ENCODE results near the gene MBNL2. TPM values are rescaled to one million over a fixed set of nuclear protein-coding genes. Genes with fewer than 3 reads are reported as not detected.

The MBNL2 gene
- total RNA-seq, 1 donor from 2014 or later: 16.9 TPM

DNA sequence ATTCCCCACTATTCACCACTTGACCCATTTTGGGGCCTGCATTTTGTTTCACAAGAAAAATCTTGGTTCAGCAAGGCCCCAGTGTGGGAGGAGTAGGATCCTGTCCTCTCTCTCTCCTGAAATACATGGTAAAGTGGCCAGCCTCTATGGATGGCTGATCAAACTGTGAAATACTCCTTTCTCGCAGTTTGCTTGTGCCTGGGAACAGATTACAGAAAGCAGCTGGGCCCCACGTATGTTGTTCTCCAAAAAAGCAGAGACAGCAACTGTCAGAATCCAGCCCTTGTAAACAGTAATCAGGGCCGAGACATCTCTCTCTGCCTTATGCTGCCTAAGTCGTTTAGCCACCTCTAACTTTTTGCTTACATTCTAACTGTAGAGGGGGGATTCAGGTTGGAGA is 150.8 kb downstream of the MBNL2 start:
- H3K9me3 Mint-ChIP-seq: no peaks in the 10 kb centered on the region
- no peak for TF ChIP-seq CTCF (conservative IDR thresholded peaks at IDR 0.05)
- peaks cover under 1% of the 10 kb centered on the region for H3K4me1 Mint-ChIP-seq
- DNase-seq (ENCODE audit: low read depth, low spot score): no peak
- H3K27ac Mint-ChIP-seq (ENCODE audit: unreplicated experiment): no peak overlapping the region
- no peak overlapping the region for H3K4me3 Mint-ChIP-seq
- H3K27me3 Mint-ChIP-seq (ENCODE audit: low read depth): no peaks in the 10 kb centered on the region
- peaks cover 10% of the 10 kb centered on the region for H3K36me3 Mint-ChIP-seq (ENCODE audit: low read depth)

- H3K27ac Mint-ChIP-seq (ENCODE audit: unreplicated experiment): no peak overlapping the region
- H3K27me3 Mint-ChIP-seq (ENCODE audit: low read depth): no peaks in the 10 kb centered on the region
- no peaks in the 10 kb centered on the region for H3K9me3 Mint-ChIP-seq
- H3K36me3 Mint-ChIP-seq (ENCODE audit: low read depth): peaks cover 10% of the 10 kb centered on the region
- DNase-seq (ENCODE audit: low read depth, low spot score): no peak
- H3K4me3 Mint-ChIP-seq: no peak overlapping the region
- no peaks in the 10 kb centered on the region for H3K4me1 Mint-ChIP-seq
- TF ChIP-seq CTCF (conservative IDR thresholded peaks at IDR 0.05): no peak
Observed at GRCh38 chr13:97373787-97374186, 151.7 kb downstream of the MBNL2 start.

GRCh38 chr13:97376981-97377380 is 154.8 kb downstream of the MBNL2 start:
- Mint-ChIP-seq H3K4me3 (no peak overlapping the region), H3K27me3 (ENCODE audit: low read depth) (no peaks in the 10 kb centered on the region), H3K36me3 (ENCODE audit: low read depth) (peaks cover 10% of the 10 kb centered on the region), H3K9me3 (no peaks in the 10 kb centered on the region), H3K4me1 (no peaks in the 10 kb centered on the region), H3K27ac (ENCODE audit: unreplicated experiment) (no peak overlapping the region)
- TF ChIP-seq CTCF (conservative IDR thresholded peaks at IDR 0.05): no peak
- no peak for DNase-seq (ENCODE audit: low read depth, low spot score)

- no peaks in the 10 kb centered on the region for H3K27me3 Mint-ChIP-seq (ENCODE audit: low read depth)
- peaks cover 14% of the 10 kb centered on the region for H3K36me3 Mint-ChIP-seq (ENCODE audit: low read depth)
- H3K4me1 Mint-ChIP-seq: no peaks in the 10 kb centered on the region
- no peak for TF ChIP-seq CTCF (conservative IDR thresholded peaks at IDR 0.05)
- DNase-seq (ENCODE audit: low read depth, low spot score): no peak
- H3K27ac Mint-ChIP-seq (ENCODE audit: unreplicated experiment): no peak overlapping the region
- H3K4me3 Mint-ChIP-seq: no peak overlapping the region
- no peaks in the 10 kb centered on the region for H3K9me3 Mint-ChIP-seq
Observed at GRCh38 chr13:97379386-97379785, 157.3 kb downstream of the MBNL2 start.

DNA sequence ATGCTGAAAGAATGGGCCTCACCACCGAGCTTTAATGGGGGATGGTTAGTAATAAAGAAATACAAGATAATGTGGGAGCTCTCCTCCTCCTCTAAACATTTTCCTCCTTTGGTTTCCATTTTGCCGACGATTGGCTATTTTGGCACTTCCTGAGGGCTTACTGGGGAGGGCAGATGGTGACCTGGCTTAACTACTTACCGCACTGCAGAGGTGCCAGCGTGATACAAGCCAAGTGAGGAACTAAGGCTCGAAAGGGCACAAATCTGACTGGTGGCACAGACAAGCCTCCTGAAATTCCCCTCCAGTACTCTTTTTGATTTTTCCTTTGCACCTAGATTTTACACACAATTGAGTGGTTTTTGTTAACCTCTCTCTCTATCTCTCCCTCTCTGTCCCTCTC is 158.6 kb downstream of the MBNL2 start:
- Mint-ChIP-seq H3K4me3 (no peak overlapping the region), H3K4me1 (no peaks in the 10 kb centered on the region), H3K36me3 (ENCODE audit: low read depth) (peaks cover 7% of the 10 kb centered on the region), H3K9me3 (no peaks in the 10 kb centered on the region), H3K27me3 (ENCODE audit: low read depth) (no peaks in the 10 kb centered on the region), H3K27ac (ENCODE audit: unreplicated experiment) (no peak overlapping the region)
- TF ChIP-seq CTCF (conservative IDR thresholded peaks at IDR 0.05): no peak
- DNase-seq (ENCODE audit: low read depth, low spot score): no peak

DNA sequence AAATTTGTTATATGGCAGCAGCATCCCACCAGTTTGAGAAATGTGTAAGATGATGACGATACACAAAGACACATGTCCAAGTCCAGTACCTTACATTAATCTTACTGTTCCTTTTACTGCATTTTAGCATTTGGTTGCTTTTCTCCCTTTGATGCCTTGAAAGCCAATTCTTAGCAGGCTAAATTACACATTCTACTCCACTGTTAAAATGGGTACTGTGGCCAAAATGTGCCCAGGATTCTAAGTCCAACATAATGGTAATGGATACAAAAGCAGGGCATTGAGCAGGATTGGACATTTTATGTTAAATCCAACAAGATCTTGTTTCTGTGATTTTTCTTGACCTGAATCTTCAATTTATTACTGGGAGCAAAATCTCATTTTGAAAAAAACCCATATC is 159.1 kb downstream of the MBNL2 start:
- DNase-seq (ENCODE audit: low read depth, low spot score): no peak
- peaks cover 8% of the 10 kb centered on the region for H3K36me3 Mint-ChIP-seq (ENCODE audit: low read depth)

More for the DNA sequence above, 159.1 kb downstream of the MBNL2 start:
- no peak for TF ChIP-seq CTCF (conservative IDR thresholded peaks at IDR 0.05)
- H3K27ac Mint-ChIP-seq (ENCODE audit: unreplicated experiment): no peak overlapping the region
- H3K9me3 Mint-ChIP-seq: no peaks in the 10 kb centered on the region
- H3K4me3 Mint-ChIP-seq: no peak overlapping the region
- no peaks in the 10 kb centered on the region for H3K27me3 Mint-ChIP-seq (ENCODE audit: low read depth)
- H3K4me1 Mint-ChIP-seq: no peaks in the 10 kb centered on the region

Data from neural crest cell (in vitro differentiated cells).